CD14-positive monocyte (primary cell): ENCODE measurements around the gene GRID2. TPM values are rescaled to one million over a fixed set of nuclear protein-coding genes. Genes with fewer than 3 reads are reported as not detected.

Experiments used
- DNase-seq, 3 donors: peaks; one replicate each; pipeline ENCODE4 v3.0.0-alpha.2; 2011 to 2022
- H2AFZ ChIP-seq: 2 replicates; pipeline ENCODE4 v1.6.0; 2012; ENCODE audit warnings: mild to moderate bottlenecking, low read depth, low read length, inconsistent platforms; ENCODE audit not compliant: insufficient read depth, poor library complexity, severe bottlenecking
- H3K27ac ChIP-seq, 2 donors: 1 replicate in 1 of 2; 2 replicates in 1 of 2; pipeline ENCODE4 v1.5.1; 2012 to 2013; ENCODE audit warnings: low read length in 2 of 2, control low read depth in 1 of 2, inconsistent platforms in 1 of 2, low read depth in 1 of 2, mild to moderate bottlenecking in 1 of 2
- H3K27me3 ChIP-seq, 2 donors: one replicate each; pipeline versions ENCODE4 v1.6.0 to v1.6.1; 2011 to 2013; ENCODE audit warnings: low read length in 2 of 2; ENCODE audit not compliant: control insufficient read depth in 2 of 2, insufficient read depth in 2 of 2
- H3K36me3 ChIP-seq, 2 donors: replicated peaks in 1 of 2; 1 replicate in 1 of 2; 2 replicates in 1 of 2; pipeline versions ENCODE4 v1.5.1 to v1.6.1; 2012 to 2013; ENCODE audit warnings: low read length in 2 of 2, control low read depth in 1 of 2, inconsistent platforms in 1 of 2, mild to moderate bottlenecking in 1 of 2; ENCODE audit not compliant: insufficient read depth in 2 of 2, control insufficient read depth in 1 of 2
- H3K4me1 ChIP-seq, 2 donors: 1 replicate in 1 of 2; 2 replicates in 1 of 2; pipeline versions ENCODE4 v1.5.1 to v1.6.1; 2012 to 2013; ENCODE audit warnings: low read length in 2 of 2, control low read depth in 1 of 2, inconsistent platforms in 1 of 2, mild to moderate bottlenecking in 1 of 2, moderate library complexity in 1 of 2; ENCODE audit not compliant: insufficient read depth in 2 of 2, control insufficient read depth in 1 of 2
- H3K4me2 ChIP-seq: replicated peaks from 2 replicates; pipeline ENCODE3; 2012; ENCODE audit warnings: low read length, moderate library complexity, mild to moderate bottlenecking; ENCODE audit not compliant: poor library complexity, severe bottlenecking; ENCODE audit errors: extremely low read depth
- H3K4me3 ChIP-seq, 3 experiments: fragments of 200-600 bp in 1 of 3; sonication (generic) in 1 of 3; replicated peaks in 1 of 3; 1 replicate in 2 of 3; 2 replicates in 1 of 3; pipeline ENCODE4 v1.5.1; 2011 to 2013; ENCODE audit warnings: low read length in 3 of 3, mild to moderate bottlenecking in 3 of 3, control low read depth in 2 of 3, low read depth in 2 of 3, inconsistent platforms in 1 of 3, moderate library complexity in 1 of 3
- H3K79me2 ChIP-seq: 2 replicates; pipeline ENCODE4 v1.6.0; 2012; ENCODE audit warnings: mild to moderate bottlenecking, control low read depth, inconsistent platforms, low read length, moderate library complexity; ENCODE audit not compliant: insufficient read depth
- H3K9ac ChIP-seq: 2 replicates; pipeline ENCODE4 v1.6.0; 2017; ENCODE audit warnings: low read length, mild to moderate bottlenecking; ENCODE audit not compliant: insufficient read depth, poor library complexity, severe bottlenecking
- H3K9me3 ChIP-seq, 2 donors: replicated peaks in 1 of 2; 1 replicate in 1 of 2; 2 replicates in 1 of 2; pipeline versions ENCODE4 v1.5.1 to v1.6.1; 2012 to 2013; ENCODE audit warnings: low read length in 2 of 2, control low read depth in 1 of 2; ENCODE audit not compliant: control insufficient read depth in 1 of 2, insufficient read depth in 1 of 2
- H4K20me1 ChIP-seq: 2 replicates; pipeline ENCODE4 v1.6.0; 2012; ENCODE audit warnings: mild to moderate bottlenecking, low read length, control low read depth, moderate library complexity; ENCODE audit not compliant: insufficient read depth
- H3K27ac Mint-ChIP-seq, 7 donors: one replicate each; pipeline ENCODE4 v1.8.0; 2020; ENCODE audit warnings: mild to moderate bottlenecking in 7 of 7, mixed read lengths in 7 of 7, moderate library complexity in 6 of 7, inconsistent platforms in 2 of 7
- H3K27me3 Mint-ChIP-seq, 3 donors: one replicate each; pipeline ENCODE4 v1.8.0; 2021 to 2022; ENCODE audit warnings: low read depth in 3 of 3, mild to moderate bottlenecking in 3 of 3, mixed read lengths in 3 of 3, moderate library complexity in 3 of 3, inconsistent platforms in 1 of 3
- H3K36me3 Mint-ChIP-seq, 2 donors: one replicate each; pipeline ENCODE4 v1.8.0; 2020; ENCODE audit warnings: mixed read lengths in 2 of 2, inconsistent platforms in 1 of 2, mild to moderate bottlenecking in 1 of 2
- H3K4me1 Mint-ChIP-seq: one replicate; pipeline ENCODE4 v1.8.0; 2020; ENCODE audit warnings: mild to moderate bottlenecking, mixed read lengths
- H3K4me3 Mint-ChIP-seq, 2 donors: one replicate each; pipeline ENCODE4 v1.8.0; 2020; ENCODE audit warnings: mild to moderate bottlenecking in 2 of 2, mixed read lengths in 2 of 2, moderate library complexity in 1 of 2
- H3K9me3 Mint-ChIP-seq, 7 donors: one replicate each; pipeline ENCODE4 v1.8.0; 2020 to 2022; ENCODE audit warnings: mixed read lengths in 7 of 7, mild to moderate bottlenecking in 6 of 7, moderate library complexity in 6 of 7, inconsistent platforms in 2 of 7
- WGBS: methylation state at CpG from one replicate; pipeline ENCODE4 v1.1.5; 2013; ENCODE audit warnings: missing lambda C conversion rate; ENCODE audit not compliant: insufficient coverage; 5-methylcytosine and 5-hydroxymethylcytosine counted together
- intact Hi-C, 2 donors: fragments of 100-400 bp; cut with micrococcal nuclease; formaldehyde crosslinking; loops; one replicate each; pipeline versions ENCODE4 v1.15.0 to v1.15.1; 2023
- polyA plus RNA-seq, 3 donors: library from polyadenylated mRNA; depleted of rRNA in 1 of 3; unstranded in 2 of 3; stranded (reverse) in 1 of 3; fragments of 300-500 nt in 2 of 3; fragments of >200 nt in 1 of 3; fragmentation: Illumina TruSeq in 2 of 3; gene quantifications; 1 replicate in 2 of 3; 2 replicates in 1 of 3; pipeline ENCODE4 v1.2.3, GENCODE V29; 2012 to 2021
- TF ChIP-seq, protein P1 (sequence below): fragments of 200-600 bp; IDR thresholded peaks from one replicate; pipeline ENCODE4 v1.8.0; 2022; ENCODE audit warnings: antibody characterized with exemption, mild to moderate bottlenecking

The GRID2 gene
- polyA plus RNA-seq, 3 donors = not detected

- Histone ChIP-seq H3K9ac (no peak overlapping the region), H3K9me3 (no peaks in the 10 kb centered on the region), H3K79me2 (no peaks in the 10 kb centered on the region), H3K4me2 (no peak overlapping the region), H3K4me3 (no peak overlapping the region), H3K36me3 (no peaks in the 10 kb centered on the region), H3K27ac (no peak overlapping the region), H3K4me1 (no peaks in the 10 kb centered on the region), H4K20me1 (no peaks in the 10 kb centered on the region), H2AFZ (no peak overlapping the region), H3K27me3 (no peaks in the 10 kb centered on the region)
- Mint-ChIP-seq H3K36me3 (no peaks in the 10 kb centered on the region), H3K4me3 (no peak overlapping the region), H3K27ac (no peak overlapping the region), H3K9me3 (peaks cover 0 to 2% (median 0%) of the 10 kb centered on the region in 7 donors), H3K27me3 (peaks cover 0 to 2% (median 0%) of the 10 kb centered on the region in 3 donors), H3K4me1 (no peaks in the 10 kb centered on the region)
- DNase-seq = no peak
- 100% methylated on average over 1 of the region's 2 CpGs for WGBS
- intact Hi-C loops = no loop called here
- TF ChIP-seq, protein P1, sequence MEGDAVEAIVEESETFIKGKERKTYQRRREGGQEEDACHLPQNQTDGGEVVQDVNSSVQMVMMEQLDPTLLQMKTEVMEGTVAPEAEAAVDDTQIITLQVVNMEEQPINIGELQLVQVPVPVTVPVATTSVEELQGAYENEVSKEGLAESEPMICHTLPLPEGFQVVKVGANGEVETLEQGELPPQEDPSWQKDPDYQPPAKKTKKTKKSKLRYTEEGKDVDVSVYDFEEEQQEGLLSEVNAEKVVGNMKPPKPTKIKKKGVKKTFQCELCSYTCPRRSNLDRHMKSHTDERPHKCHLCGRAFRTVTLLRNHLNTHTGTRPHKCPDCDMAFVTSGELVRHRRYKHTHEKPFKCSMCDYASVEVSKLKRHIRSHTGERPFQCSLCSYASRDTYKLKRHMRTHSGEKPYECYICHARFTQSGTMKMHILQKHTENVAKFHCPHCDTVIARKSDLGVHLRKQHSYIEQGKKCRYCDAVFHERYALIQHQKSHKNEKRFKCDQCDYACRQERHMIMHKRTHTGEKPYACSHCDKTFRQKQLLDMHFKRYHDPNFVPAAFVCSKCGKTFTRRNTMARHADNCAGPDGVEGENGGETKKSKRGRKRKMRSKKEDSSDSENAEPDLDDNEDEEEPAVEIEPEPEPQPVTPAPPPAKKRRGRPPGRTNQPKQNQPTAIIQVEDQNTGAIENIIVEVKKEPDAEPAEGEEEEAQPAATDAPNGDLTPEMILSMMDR = no peak
Observed at GRCh38 chr4:92618968-92619367, 315.2 kb downstream of the GRID2 start.

DNA sequence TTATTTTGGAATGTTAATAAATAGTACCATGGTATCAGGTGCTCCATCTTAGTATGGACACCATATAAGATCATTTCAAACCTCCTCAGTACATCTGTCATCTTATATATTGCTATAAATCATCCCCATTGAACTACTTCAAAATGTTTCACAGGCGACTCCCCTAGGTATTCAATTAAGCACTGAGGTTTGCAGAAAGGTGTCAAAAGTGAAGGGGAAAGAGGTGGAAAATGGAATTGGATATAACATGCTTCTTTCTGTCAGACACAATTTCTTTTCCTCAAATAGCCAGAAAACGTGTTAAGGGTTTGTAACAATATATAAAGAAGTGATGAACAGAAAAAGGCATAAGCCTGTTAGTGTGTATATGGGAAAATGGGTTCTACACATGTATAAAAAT, 325.5 kb downstream of the GRID2 start:
- Mint-ChIP-seq H3K27ac (no peak overlapping the region), H3K4me3 (no peak overlapping the region), H3K4me1 (no peaks in the 10 kb centered on the region), H3K27me3 (peaks cover 0 to 2% (median 0%) of the 10 kb centered on the region in 3 donors), H3K9me3 (peaks cover 0 to 9% (median 0%) of the 10 kb centered on the region in 7 donors), H3K36me3 (no peaks in the 10 kb centered on the region)
- H3K4me3 ChIP-seq = no peak overlapping the region
- H3K4me1 ChIP-seq = no peaks in the 10 kb centered on the region
- WGBS = no CpG with 5 or more reads among the region's 2 CpGs
- H3K27me3 ChIP-seq = no peaks in the 10 kb centered on the region
- no peak overlapping the region for H3K27ac ChIP-seq
- no peak overlapping the region for H3K9ac ChIP-seq
- intact Hi-C loops = no loop called here
- TF ChIP-seq, protein P1 = no peak
- H3K4me2 ChIP-seq = no peak overlapping the region
- H3K79me2 ChIP-seq = no peaks in the 10 kb centered on the region
- H4K20me1 ChIP-seq = no peaks in the 10 kb centered on the region
- H2AFZ ChIP-seq = no peak overlapping the region
- no peaks in the 10 kb centered on the region for H3K36me3 ChIP-seq
- no peak for DNase-seq
- peaks cover 0 to 2% of the 10 kb centered on the region in 2 donors for H3K9me3 ChIP-seq
